SIG-M5 (cell line): ENCODE measurements around the gene ATXN1.

Experiments
- DNase-seq: peaks from one replicate; lab custom pipeline; 2025; lab: John Stamatoyannopoulos, UW

The ATXN1 gene

DNA sequence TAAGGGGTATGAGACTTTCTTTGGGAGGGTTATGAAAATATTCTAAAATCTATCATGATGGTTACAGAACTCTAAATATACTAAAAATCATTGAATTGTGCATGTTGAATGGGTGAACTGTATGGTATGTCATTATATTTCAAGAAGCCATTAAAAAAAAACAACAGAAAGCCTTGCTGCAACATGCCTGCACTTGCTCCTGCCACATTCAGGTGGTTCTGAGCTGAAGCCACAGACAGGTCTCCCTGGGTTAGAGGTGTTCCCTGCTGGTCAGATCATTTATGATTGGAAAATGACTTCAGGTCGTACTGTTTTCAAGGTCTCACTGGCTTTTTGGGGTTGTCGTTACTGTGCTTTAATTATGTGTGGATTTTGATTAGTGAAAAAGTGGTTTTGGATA is 509.6 kb downstream of the ATXN1 start:
- no peak for DNase-seq

DNA sequence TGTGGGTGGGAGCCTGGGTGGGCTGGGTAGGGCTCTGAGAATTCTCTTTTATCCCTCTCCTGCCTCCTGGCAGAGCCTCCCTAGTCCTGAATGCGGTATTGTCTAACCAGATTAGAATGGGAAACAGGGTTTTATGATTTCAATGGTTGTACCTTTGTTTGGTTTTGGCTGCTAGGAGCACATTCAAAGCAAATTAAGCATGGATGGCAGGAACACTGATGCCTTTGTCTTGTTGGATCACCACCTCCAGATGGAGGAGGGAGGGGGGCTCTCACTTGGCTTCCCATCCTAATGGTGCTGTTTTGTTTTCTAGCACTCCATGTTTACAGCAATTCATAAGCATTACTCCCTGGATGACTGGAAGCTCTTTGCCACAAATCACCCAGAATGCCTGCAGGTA is 511.3 kb downstream of the ATXN1 start:
- DNase-seq, result no peak
